ENCODE results near the gene HEMK1. TPM values are rescaled to one million over a fixed set of nuclear protein-coding genes. Genes with fewer than 3 reads are reported as not detected.
A peak's percentile ranks its signal among the peaks of the same experiment; 100 is the strongest.

Gene HEMK1
- total RNA-seq, 4 donors from 2014 or later, result 4.5 to 8.1 (median 7.5) TPM

- DNase-seq (no peak), ATAC-seq (no peak)
- Histone ChIP-seq H3K4me1 (peaks cover 73 to 75% of the 10 kb centered on the region in 2 donors), H3K27ac (peak overlapping the region; percentile 96 to 98 (median 98)), H3K27me3 (no peaks in the 10 kb centered on the region), H3K9me3 (no peaks in the 10 kb centered on the region), H3K4me3 (peak overlapping the region in 1 of 4 donors; percentile 81), H3K36me3 (no peaks in the 10 kb centered on the region)
- intact Hi-C loops (cut with DNase I; ENCODE audit: low total_unique reads), result no loop called here
- TF ChIP-seq CTCF (IDR thresholded peaks at IDR 0.05 in 4 of 5, conservative IDR thresholded peaks at IDR 0.05 in 1 of 5) (no peak), POLR2A (IDR thresholded peaks at IDR 0.05) (no peak)
- in situ Hi-C loops (cut with MboI; ENCODE audit: low sequenced_read_pairs in 4 of 4), result loop anchor here in 2 of 4 donors (10.0 to 25.0 kb wide), 2 partner anchors 754 to 766 kb away; partner anchors contain the start of genes MANF (in 1 of the 2) and RBM15B (in 1 of the 2)
Observed at GRCh38 chr3:50620820-50621219, 51.5 kb downstream of the HEMK1 start.

DNA sequence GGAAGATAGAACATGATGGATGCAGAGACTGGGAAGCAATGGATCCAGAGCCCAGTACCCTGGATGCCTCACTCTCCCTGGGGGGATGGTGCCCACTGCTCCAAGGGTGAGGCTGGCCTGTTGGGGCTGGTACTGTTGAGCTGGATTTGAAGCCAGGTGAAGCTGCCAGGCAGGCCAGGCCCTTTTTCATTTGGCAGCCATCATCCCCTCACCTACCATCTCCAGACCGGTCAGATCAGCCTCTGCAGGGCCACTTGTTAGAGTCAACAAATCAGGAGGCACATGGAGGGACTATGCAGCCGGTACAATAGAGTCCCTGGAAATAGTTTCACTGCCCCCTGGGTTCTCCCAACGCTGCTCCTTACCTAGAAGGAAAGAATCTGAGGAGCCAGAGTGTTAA, 53.6 kb downstream of the HEMK1 start:
- intact Hi-C loops (cut with DNase I; ENCODE audit: low total_unique reads), result no loop called here

GRCh38 chr3:50623840-50624474, 54.6 kb downstream of the HEMK1 start:
- intact Hi-C loops (cut with DNase I; ENCODE audit: low total_unique reads), result loop anchor here (2.0 kb wide), 1 partner anchor 19 kb away; no protein-coding TSS in a partner anchor
- DNase-seq, result peak in 1 of 2 donors; percentile 75
- Histone ChIP-seq H3K36me3 (no peaks in the 10 kb centered on the region), H3K27ac (peak overlapping the region; percentile 96 to 98 (median 98)), H3K27me3 (no peaks in the 10 kb centered on the region), H3K4me3 (no peak overlapping the region), H3K4me1 (peaks cover 78 to 93% of the 10 kb centered on the region in 2 donors), H3K9me3 (no peaks in the 10 kb centered on the region)
- in situ Hi-C loops (cut with MboI; ENCODE audit: low sequenced_read_pairs in 4 of 4), result loop anchor here in 2 of 4 donors (10.0 to 25.0 kb wide), 2 partner anchors 751 to 763 kb away; partner anchors contain the start of genes MANF (in 1 of the 2) and RBM15B (in 1 of the 2)
- ATAC-seq, result peak in 1 of 2 donors; percentile 2
- no peak for TF ChIP-seq CTCF (IDR thresholded peaks at IDR 0.05 in 4 of 5, conservative IDR thresholded peaks at IDR 0.05 in 1 of 5)
- TF ChIP-seq POLR2A (IDR thresholded peaks at IDR 0.05), result peak; percentile 53 to 55

More for the DNA sequence above, 53.6 kb downstream of the HEMK1 start:
- Histone ChIP-seq H3K9me3 (no peaks in the 10 kb centered on the region), H3K4me3 (no peak overlapping the region), H3K4me1 (peaks cover 79 to 91% of the 10 kb centered on the region in 2 donors), H3K36me3 (no peaks in the 10 kb centered on the region), H3K27ac (peak overlapping the region; percentile 96 to 98 (median 98)), H3K27me3 (no peaks in the 10 kb centered on the region)
- no peak for ATAC-seq
- in situ Hi-C loops (cut with MboI; ENCODE audit: low sequenced_read_pairs in 4 of 4), result loop anchor here in 2 of 4 donors (10.0 to 25.0 kb wide), 2 partner anchors 752 to 764 kb away; partner anchors contain the start of genes MANF (in 1 of the 2) and RBM15B (in 1 of the 2)
- no peak for DNase-seq
- no peak for TF ChIP-seq CTCF (IDR thresholded peaks at IDR 0.05 in 4 of 5, conservative IDR thresholded peaks at IDR 0.05 in 1 of 5)
- TF ChIP-seq POLR2A (IDR thresholded peaks at IDR 0.05), result no peak

- Histone ChIP-seq H3K4me3 (no peak overlapping the region), H3K27ac (peak overlapping the region; percentile 96 to 98 (median 98)), H3K4me1 (peaks cover 72 to 93% of the 10 kb centered on the region in 2 donors), H3K27me3 (no peaks in the 10 kb centered on the region), H3K9me3 (no peaks in the 10 kb centered on the region), H3K36me3 (no peaks in the 10 kb centered on the region)
- TF ChIP-seq CTCF (IDR thresholded peaks at IDR 0.05 in 4 of 5, conservative IDR thresholded peaks at IDR 0.05 in 1 of 5) (no peak), POLR2A (IDR thresholded peaks at IDR 0.05) (no peak)
- no peak for ATAC-seq
- intact Hi-C loops (cut with DNase I; ENCODE audit: low total_unique reads), result loop anchor here (1.0 to 2.0 kb wide), 2 partner anchors 7 to 20 kb away; partner anchors contain the start of gene MAPKAPK3
- DNase-seq, result no peak
- in situ Hi-C loops (cut with MboI; ENCODE audit: low sequenced_read_pairs in 4 of 4), result loop anchor here in 2 of 4 donors (10.0 to 25.0 kb wide), 2 partner anchors 750 to 763 kb away; partner anchors contain the start of genes MANF (in 1 of the 2) and RBM15B (in 1 of the 2)
Observed at GRCh38 chr3:50624634-50625033, 55.3 kb downstream of the HEMK1 start.

Measured in gastrocnemius medialis (tissue), 4 donors.